Right atrium auricular region (tissue), 2 donors: Measurements from ENCODE around the gene MRFAP1. TPM values are rescaled to one million over a fixed set of nuclear protein-coding genes. Genes with fewer than 3 reads are reported as not detected.
A peak's percentile ranks its signal among the peaks of the same experiment; 100 is the strongest.
"Not testable (repeated sequence)": the region's sequence is repeated elsewhere in the genome, so short reads cannot be mapped to it uniquely, and the experiment has no call there.

Experiments
- DNase-seq: peaks from one replicate; pipeline ENCODE4 v3.0.0-alpha.2; 2019; ENCODE audit warnings: low spot score
- H3K27ac ChIP-seq, 2 donors: fragments of 200-600 bp; sonication (generic); 1 replicate in 1 of 2; 2 replicates in 1 of 2; pipeline ENCODE4 v1.5.1; 2016 to 2019
- H3K27me3 ChIP-seq, 2 donors: fragments of 200-600 bp; sonication (generic); one replicate each; pipeline versions ENCODE4 v1.5.1 to v1.6.0; 2017 to 2019
- H3K36me3 ChIP-seq: fragments of 200-600 bp; sonication (generic); one replicate; pipeline ENCODE4 v1.5.1; 2016
- H3K4me1 ChIP-seq, 2 donors: fragments of 200-600 bp; sonication (generic); one replicate each; pipeline versions ENCODE4 v1.5.1 to v1.6.0; 2017 to 2019
- H3K4me3 ChIP-seq, 2 donors: fragments of 200-600 bp; sonication (generic); 1 replicate in 1 of 2; 2 replicates in 1 of 2; pipeline ENCODE4 v1.5.1; 2017 to 2019; ENCODE audit warnings: mild to moderate bottlenecking in 1 of 2, moderate library complexity in 1 of 2
- H3K9me3 ChIP-seq, 2 donors: fragments of 200-600 bp; sonication (generic); one replicate each; pipeline ENCODE4 v1.5.1; 2019
- total RNA-seq, 2 donors: library from RNA; depleted of rRNA; stranded (reverse); fragments of >200 nt; gene quantifications; one replicate each; pipeline ENCODE4 v1.1.0, GENCODE V29; 2016
- TF ChIP-seq, protein P1 (sequence below), 2 donors: fragments of 200-600 bp; sonication (generic); IDR thresholded peaks; one replicate each; pipeline ENCODE4 v1.5.1; 2019; ENCODE audit warnings: antibody characterized with exemption in 2 of 2

Gene MRFAP1
- total RNA-seq, 2 donors from 2014 or later = 170 to 176 TPM

GRCh38 chr4:6668391-6668790 lies 27.9 kb downstream of the MRFAP1 start:
- DNase-seq = no peak
- Histone ChIP-seq H3K27me3 (no peaks in the 10 kb centered on the region), H3K27ac (no peak overlapping the region), H3K4me3 (no peak overlapping the region), H3K4me1 (peaks cover 0 to 13% of the 10 kb centered on the region in 2 donors), H3K36me3 (no peaks in the 10 kb centered on the region), H3K9me3 (no peaks in the 10 kb centered on the region)
- TF ChIP-seq, protein P1, sequence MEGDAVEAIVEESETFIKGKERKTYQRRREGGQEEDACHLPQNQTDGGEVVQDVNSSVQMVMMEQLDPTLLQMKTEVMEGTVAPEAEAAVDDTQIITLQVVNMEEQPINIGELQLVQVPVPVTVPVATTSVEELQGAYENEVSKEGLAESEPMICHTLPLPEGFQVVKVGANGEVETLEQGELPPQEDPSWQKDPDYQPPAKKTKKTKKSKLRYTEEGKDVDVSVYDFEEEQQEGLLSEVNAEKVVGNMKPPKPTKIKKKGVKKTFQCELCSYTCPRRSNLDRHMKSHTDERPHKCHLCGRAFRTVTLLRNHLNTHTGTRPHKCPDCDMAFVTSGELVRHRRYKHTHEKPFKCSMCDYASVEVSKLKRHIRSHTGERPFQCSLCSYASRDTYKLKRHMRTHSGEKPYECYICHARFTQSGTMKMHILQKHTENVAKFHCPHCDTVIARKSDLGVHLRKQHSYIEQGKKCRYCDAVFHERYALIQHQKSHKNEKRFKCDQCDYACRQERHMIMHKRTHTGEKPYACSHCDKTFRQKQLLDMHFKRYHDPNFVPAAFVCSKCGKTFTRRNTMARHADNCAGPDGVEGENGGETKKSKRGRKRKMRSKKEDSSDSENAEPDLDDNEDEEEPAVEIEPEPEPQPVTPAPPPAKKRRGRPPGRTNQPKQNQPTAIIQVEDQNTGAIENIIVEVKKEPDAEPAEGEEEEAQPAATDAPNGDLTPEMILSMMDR (IDR thresholded peaks at IDR 0.05) = no peak

GRCh38 chr4:6671648-6672047 lies 31.2 kb downstream of the MRFAP1 start:
- Histone ChIP-seq H3K27ac (no peak overlapping the region), H3K36me3 (no peaks in the 10 kb centered on the region), H3K4me3 (no peak overlapping the region), H3K9me3 (no peaks in the 10 kb centered on the region), H3K4me1 (peaks cover 0 to 23% of the 10 kb centered on the region in 2 donors), H3K27me3 (no peaks in the 10 kb centered on the region)
- no peak for DNase-seq
- TF ChIP-seq, protein P1 (IDR thresholded peaks at IDR 0.05) = no peak

GRCh38 chr4:6672131-6672530 lies 31.6 kb downstream of the MRFAP1 start:
- TF ChIP-seq, protein P1 (IDR thresholded peaks at IDR 0.05) = no peak
- Histone ChIP-seq H3K36me3 (no peaks in the 10 kb centered on the region), H3K4me3 (no peak overlapping the region), H3K9me3 (no peaks in the 10 kb centered on the region), H3K27me3 (no peaks in the 10 kb centered on the region), H3K4me1 (peaks cover 0 to 28% of the 10 kb centered on the region in 2 donors), H3K27ac (no peak overlapping the region)
- no peak for DNase-seq

- not testable (repeated sequence) for DNase-seq
- H3K4me1 ChIP-seq = peaks cover 0 to 31% of the 10 kb centered on the region in 2 donors
Measured at GRCh38 chr4:6672541-6673190, 32.2 kb downstream of the MRFAP1 start.

DNA sequence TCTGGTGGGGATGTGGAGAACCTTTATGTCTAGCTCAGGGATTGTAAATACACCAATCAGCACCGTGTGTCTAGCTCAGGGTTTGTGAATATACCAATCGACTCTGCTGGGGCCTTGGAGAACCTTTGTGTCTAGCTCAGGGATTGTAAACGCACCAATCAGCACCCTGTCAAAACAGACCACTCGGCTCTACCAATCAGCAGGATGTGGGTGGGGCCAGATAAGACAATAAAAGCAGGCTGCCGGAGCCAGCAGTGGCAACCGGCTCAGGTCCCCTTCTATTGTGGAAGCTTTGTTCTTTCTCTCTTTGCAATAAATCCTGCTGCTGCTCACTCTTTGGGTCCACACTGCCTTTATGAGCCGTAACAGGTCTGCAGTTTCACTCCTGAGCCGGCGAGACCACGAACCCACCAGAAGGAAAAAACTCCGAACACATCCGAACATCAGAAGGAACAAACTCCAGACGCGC lies 32.7 kb downstream of the MRFAP1 start:
- peak overlapping the region; percentile 64 to 79 for H3K4me3 ChIP-seq
- peaks cover 0 to 31% of the 10 kb centered on the region in 2 donors for H3K4me1 ChIP-seq
- DNase-seq = not testable (repeated sequence)

More at GRCh38 chr4:6672541-6673190, 32.2 kb downstream of the MRFAP1 start:
- peak overlapping the region in 1 of 2 donors; percentile 85 for H3K27ac ChIP-seq
- H3K4me3 ChIP-seq, H3K36me3 ChIP-seq, H3K9me3 ChIP-seq, H3K27me3 ChIP-seq: not testable (repeated sequence)

GRCh38 chr4:6673660-6674499 lies 33.4 kb downstream of the MRFAP1 start:
- Histone ChIP-seq H3K27me3 (no peaks in the 10 kb centered on the region), H3K9me3 (no peaks in the 10 kb centered on the region), H3K36me3 (no peaks in the 10 kb centered on the region), H3K4me1 (peaks cover 0 to 31% of the 10 kb centered on the region in 2 donors), H3K27ac (peak overlapping the region; percentile 81 to 85), H3K4me3 (peak overlapping the region; percentile 64 to 79)
- DNase-seq = peak; percentile 91
- TF ChIP-seq, protein P1 (IDR thresholded peaks at IDR 0.05) = no peak

More for the DNA sequence above, 32.7 kb downstream of the MRFAP1 start:
- not testable (repeated sequence) for H3K9me3 ChIP-seq, H3K36me3 ChIP-seq, H3K27me3 ChIP-seq
- peak overlapping the region; percentile 81 to 85 for H3K27ac ChIP-seq
